HEK293T (cell line): ENCODE results near the gene LCE3C.

Source experiments
- CTCF ChIA-PET: fragments of 350-600 bp; formaldehyde crosslinking; extraction: SDS; loops from one replicate; lab custom pipeline; 2021; ENCODE audit warnings: antibody characterized with exemption, inconsistent platforms; lab: Yijun Ruan, JAX
- POLR2A ChIA-PET: fragments of 350-600 bp; formaldehyde crosslinking; extraction: SDS; loops from one replicate; lab custom pipeline; 2020; ENCODE audit warnings: antibody characterized with exemption, inconsistent platforms; lab: Yijun Ruan, JAX
- DNase-seq: peaks from one replicate; pipeline ENCODE4 v3.0.0; 2012; ENCODE audit warnings: mixed read lengths; ENCODE audit errors: extremely low spot score
- ARNT ChIP-seq: fragments of 450-650 bp; IDR thresholded peaks from 2 replicates; pipeline ENCODE4 v1.6.1; 2017; ENCODE audit warnings: mild to moderate bottlenecking
- BHLHE40 ChIP-seq: fragments of 450-650 bp; IDR thresholded peaks from 2 replicates; pipeline ENCODE4 v1.6.1; 2016; ENCODE audit warnings: mild to moderate bottlenecking, moderate library complexity, borderline replicate concordance
- CTBP1 ChIP-seq: fragments of 450-650 bp; IDR thresholded peaks from 2 replicates; pipeline ENCODE4 v1.6.1; 2016; ENCODE audit warnings: borderline replicate concordance
- ELF4 ChIP-seq: fragments of 450-650 bp; IDR thresholded peaks from 2 replicates; pipeline ENCODE4 v1.6.1; 2017; ENCODE audit warnings: antibody characterized with exemption
- FOXA1 ChIP-seq: fragments of 450-650 bp; IDR thresholded peaks from 2 replicates; pipeline ENCODE4 v1.6.1; 2016; ENCODE audit warnings: mild to moderate bottlenecking
- FOXK2 ChIP-seq: fragments of 450-650 bp; IDR thresholded peaks from 2 replicates; pipeline ENCODE4 v1.6.1; 2016; ENCODE audit warnings: mild to moderate bottlenecking
- FOXM1 ChIP-seq: fragments of 450-650 bp; IDR thresholded peaks from 2 replicates; pipeline ENCODE4 v1.6.1; 2017; ENCODE audit warnings: mild to moderate bottlenecking, borderline replicate concordance
- HDGF ChIP-seq: fragments of 450-650 bp; IDR thresholded peaks from 2 replicates; pipeline ENCODE4 v1.6.1; 2017; ENCODE audit warnings: antibody characterized with exemption, borderline replicate concordance
- L3MBTL2 ChIP-seq: fragments of 450-650 bp; conservative IDR thresholded peaks from 2 replicates; pipeline ENCODE4 v1.6.1; 2016; ENCODE audit warnings: mild to moderate bottlenecking
- LEF1 ChIP-seq: fragments of 450-650 bp; IDR thresholded peaks from 2 replicates; pipeline ENCODE4 v1.6.1; 2017; ENCODE audit warnings: mild to moderate bottlenecking, borderline replicate concordance
- NFRKB ChIP-seq: fragments of 450-650 bp; IDR thresholded peaks from 2 replicates; pipeline ENCODE4 v1.6.1; 2016; ENCODE audit warnings: mild to moderate bottlenecking, moderate library complexity
- PKNOX1 ChIP-seq: fragments of 450-650 bp; IDR thresholded peaks from 2 replicates; pipeline ENCODE4 v1.6.1; 2016
- SP1 ChIP-seq: fragments of 450-650 bp; IDR thresholded peaks from 2 replicates; pipeline ENCODE4 v1.6.1; 2017
- SUZ12 ChIP-seq: fragments of 450-650 bp; IDR thresholded peaks from 2 replicates; pipeline ENCODE4 v1.6.1; 2016; ENCODE audit warnings: mild to moderate bottlenecking
- TARDBP ChIP-seq: fragments of 450-650 bp; IDR thresholded peaks from 2 replicates; pipeline ENCODE4 v1.6.1; 2016
- ZNF384 ChIP-seq: fragments of 450-650 bp; IDR thresholded peaks from 2 replicates; pipeline ENCODE4 v1.6.1; 2016

LCE3C gene

DNA sequence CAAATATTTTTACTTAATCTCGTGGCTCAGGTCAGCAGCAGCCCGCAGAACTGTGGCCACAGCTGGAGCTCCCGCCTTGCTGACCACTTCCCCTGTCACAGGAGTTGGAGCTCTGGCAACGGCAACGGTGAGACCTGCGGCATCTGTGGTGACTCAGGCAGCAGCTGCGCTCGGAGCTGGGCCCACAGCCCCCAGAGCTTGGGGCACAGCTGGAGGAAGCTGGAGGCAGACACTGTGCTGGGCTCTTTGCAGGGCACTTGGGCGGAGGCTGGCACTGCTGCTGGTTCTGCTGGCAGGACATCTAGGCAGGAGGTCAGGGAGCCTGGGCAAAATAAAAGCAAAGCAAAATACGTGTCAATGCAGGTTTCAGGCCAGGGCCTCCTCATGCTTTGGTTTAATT lies 22.8 kb downstream of the LCE3C start, which contains the start of gene LCE3A:
TSS of gene LCE3A (minus strand) at position 301 of the 400 bp plus-strand sequence. CDS start at position 301, 0 bp downstream.
- CTCF ChIA-PET, result interaction anchor here (1.0 to 1.3 kb wide), 3 partner anchors 13 to 44 kb away, joined by 3 to 4 read pairs (median 4); no protein-coding TSS in a partner anchor

GRCh38 chr1:152623203-152623844 lies 23.3 kb downstream of the LCE3C start:
- TF ChIP-seq LEF1 (no peak), TARDBP (no peak), ARNT (no peak), NFRKB (no peak), FOXA1 (no peak), PKNOX1 (no peak)
- ChIA-PET POLR2A (no interaction called here), CTCF (interaction anchor here (1.0 to 1.3 kb wide), 3 partner anchors 13 to 45 kb away, joined by 3 to 4 read pairs (median 4); no protein-coding TSS in a partner anchor)
- peak; percentile 69 for DNase-seq

More for the DNA sequence above, 22.8 kb downstream of the LCE3C start, which contains the start of gene LCE3A:
- TF ChIP-seq L3MBTL2 (no peak), LEF1 (no peak), PKNOX1 (no peak)
- DNase-seq, result peak; percentile 2
- POLR2A ChIA-PET, result no interaction called here

- no peak for TF ChIP-seq SUZ12
- no peak for TF ChIP-seq BHLHE40
- TF ChIP-seq PKNOX1, result no peak
- no peak for TF ChIP-seq SP1
- TF ChIP-seq CTBP1, result no peak
- no peak for TF ChIP-seq L3MBTL2
- TF ChIP-seq HDGF, result no peak
- CTCF ChIA-PET, result no interaction called here
- DNase-seq, result peak; percentile 1
- POLR2A ChIA-PET, result no interaction called here
Measured at GRCh38 chr1:152626744-152627143, 26.7 kb downstream of the LCE3C start.

GRCh38 chr1:152630596-152630995 lies 30.6 kb downstream of the LCE3C start:
- CTCF ChIA-PET, result no interaction called here
- DNase-seq, result peak; percentile 1
- POLR2A ChIA-PET, result no interaction called here
- TF ChIP-seq CTBP1 (no peak), ARNT (no peak), FOXM1 (no peak), FOXA1 (no peak), ZNF384 (no peak), HDGF (no peak), FOXK2 (no peak), ELF4 (no peak), L3MBTL2 (no peak), LEF1 (no peak), NFRKB (no peak), SUZ12 (no peak), BHLHE40 (no peak), SP1 (no peak), TARDBP (no peak), PKNOX1 (no peak)

DNA sequence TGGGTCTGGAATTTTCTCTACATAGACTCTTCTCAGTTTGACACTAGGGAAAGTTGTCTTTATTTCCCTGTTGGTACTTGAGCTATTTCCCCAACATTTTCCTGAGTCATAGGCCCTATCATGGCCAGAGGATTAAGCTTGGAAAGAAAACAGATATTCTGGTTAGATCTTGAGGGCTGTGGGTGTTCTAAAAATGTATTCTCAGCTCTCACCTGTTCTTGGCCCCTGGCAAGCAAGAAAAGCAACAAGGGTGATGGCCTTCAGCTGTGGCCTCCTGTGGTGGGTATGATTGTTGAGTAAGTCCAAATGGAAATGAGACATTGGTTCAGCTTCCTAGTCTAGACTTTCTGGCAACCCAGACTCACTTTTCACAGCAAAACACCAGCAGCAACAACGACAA lies 40.3 kb downstream of the LCE3C start:
- ChIA-PET POLR2A (no interaction called here), CTCF (no interaction called here)
- TF ChIP-seq PKNOX1 (no peak), HDGF (no peak), NFRKB (no peak), SP1 (no peak), SUZ12 (no peak), TARDBP (no peak)
- DNase-seq, result no peak

- DNase-seq, result no peak
- TF ChIP-seq FOXA1 (no peak), L3MBTL2 (no peak), CTBP1 (no peak), SUZ12 (no peak), ARNT (no peak), TARDBP (no peak), FOXM1 (no peak), FOXK2 (no peak), ZNF384 (no peak), LEF1 (no peak), SP1 (no peak)
- CTCF ChIA-PET, result interaction anchor here (0.9 kb wide), 1 partner anchor 10 kb away, joined by 3 read pairs; no protein-coding TSS in a partner anchor
- POLR2A ChIA-PET, result no interaction called here
Measured at GRCh38 chr1:152643945-152644344, 43.9 kb downstream of the LCE3C start.
